CD14-positive monocyte (primary cell): Measurements from ENCODE around the gene GRM2. TPM values are rescaled to one million over a fixed set of nuclear protein-coding genes. Genes with fewer than 3 reads are reported as not detected.

Experiments used
- DNase-seq, 3 donors: peaks; one replicate each; pipeline ENCODE4 v3.0.0-alpha.2; 2011 to 2022
- H2AFZ ChIP-seq: 2 replicates; pipeline ENCODE4 v1.6.0; 2012; ENCODE audit warnings: mild to moderate bottlenecking, low read depth, low read length, inconsistent platforms; ENCODE audit not compliant: insufficient read depth, poor library complexity, severe bottlenecking
- H3K27ac ChIP-seq, 2 donors: 1 replicate in 1 of 2; 2 replicates in 1 of 2; pipeline ENCODE4 v1.5.1; 2012 to 2013; ENCODE audit warnings: low read length in 2 of 2, control low read depth in 1 of 2, inconsistent platforms in 1 of 2, low read depth in 1 of 2, mild to moderate bottlenecking in 1 of 2
- H3K27me3 ChIP-seq, 2 donors: one replicate each; pipeline versions ENCODE4 v1.6.0 to v1.6.1; 2011 to 2013; ENCODE audit warnings: low read length in 2 of 2; ENCODE audit not compliant: control insufficient read depth in 2 of 2, insufficient read depth in 2 of 2
- H3K36me3 ChIP-seq, 2 donors: replicated peaks in 1 of 2; 1 replicate in 1 of 2; 2 replicates in 1 of 2; pipeline versions ENCODE4 v1.5.1 to v1.6.1; 2012 to 2013; ENCODE audit warnings: low read length in 2 of 2, control low read depth in 1 of 2, inconsistent platforms in 1 of 2, mild to moderate bottlenecking in 1 of 2; ENCODE audit not compliant: insufficient read depth in 2 of 2, control insufficient read depth in 1 of 2
- H3K4me1 ChIP-seq, 2 donors: 1 replicate in 1 of 2; 2 replicates in 1 of 2; pipeline versions ENCODE4 v1.5.1 to v1.6.1; 2012 to 2013; ENCODE audit warnings: low read length in 2 of 2, control low read depth in 1 of 2, inconsistent platforms in 1 of 2, mild to moderate bottlenecking in 1 of 2, moderate library complexity in 1 of 2; ENCODE audit not compliant: insufficient read depth in 2 of 2, control insufficient read depth in 1 of 2
- H3K4me2 ChIP-seq: replicated peaks from 2 replicates; pipeline ENCODE3; 2012; ENCODE audit warnings: low read length, moderate library complexity, mild to moderate bottlenecking; ENCODE audit not compliant: poor library complexity, severe bottlenecking; ENCODE audit errors: extremely low read depth
- H3K4me3 ChIP-seq, 3 experiments: fragments of 200-600 bp in 1 of 3; sonication (generic) in 1 of 3; replicated peaks in 1 of 3; 1 replicate in 2 of 3; 2 replicates in 1 of 3; pipeline ENCODE4 v1.5.1; 2011 to 2013; ENCODE audit warnings: low read length in 3 of 3, mild to moderate bottlenecking in 3 of 3, control low read depth in 2 of 3, low read depth in 2 of 3, inconsistent platforms in 1 of 3, moderate library complexity in 1 of 3
- H3K79me2 ChIP-seq: 2 replicates; pipeline ENCODE4 v1.6.0; 2012; ENCODE audit warnings: mild to moderate bottlenecking, control low read depth, inconsistent platforms, low read length, moderate library complexity; ENCODE audit not compliant: insufficient read depth
- H3K9ac ChIP-seq: 2 replicates; pipeline ENCODE4 v1.6.0; 2017; ENCODE audit warnings: low read length, mild to moderate bottlenecking; ENCODE audit not compliant: insufficient read depth, poor library complexity, severe bottlenecking
- H3K9me3 ChIP-seq, 2 donors: replicated peaks in 1 of 2; 1 replicate in 1 of 2; 2 replicates in 1 of 2; pipeline versions ENCODE4 v1.5.1 to v1.6.1; 2012 to 2013; ENCODE audit warnings: low read length in 2 of 2, control low read depth in 1 of 2; ENCODE audit not compliant: control insufficient read depth in 1 of 2, insufficient read depth in 1 of 2
- H4K20me1 ChIP-seq: 2 replicates; pipeline ENCODE4 v1.6.0; 2012; ENCODE audit warnings: mild to moderate bottlenecking, low read length, control low read depth, moderate library complexity; ENCODE audit not compliant: insufficient read depth
- H3K27ac Mint-ChIP-seq, 7 donors: one replicate each; pipeline ENCODE4 v1.8.0; 2020; ENCODE audit warnings: mild to moderate bottlenecking in 7 of 7, mixed read lengths in 7 of 7, moderate library complexity in 6 of 7, inconsistent platforms in 2 of 7
- H3K27me3 Mint-ChIP-seq, 3 donors: one replicate each; pipeline ENCODE4 v1.8.0; 2021 to 2022; ENCODE audit warnings: low read depth in 3 of 3, mild to moderate bottlenecking in 3 of 3, mixed read lengths in 3 of 3, moderate library complexity in 3 of 3, inconsistent platforms in 1 of 3
- H3K36me3 Mint-ChIP-seq, 2 donors: one replicate each; pipeline ENCODE4 v1.8.0; 2020; ENCODE audit warnings: mixed read lengths in 2 of 2, inconsistent platforms in 1 of 2, mild to moderate bottlenecking in 1 of 2
- H3K4me1 Mint-ChIP-seq: one replicate; pipeline ENCODE4 v1.8.0; 2020; ENCODE audit warnings: mild to moderate bottlenecking, mixed read lengths
- H3K4me3 Mint-ChIP-seq, 2 donors: one replicate each; pipeline ENCODE4 v1.8.0; 2020; ENCODE audit warnings: mild to moderate bottlenecking in 2 of 2, mixed read lengths in 2 of 2, moderate library complexity in 1 of 2
- H3K9me3 Mint-ChIP-seq, 7 donors: one replicate each; pipeline ENCODE4 v1.8.0; 2020 to 2022; ENCODE audit warnings: mixed read lengths in 7 of 7, mild to moderate bottlenecking in 6 of 7, moderate library complexity in 6 of 7, inconsistent platforms in 2 of 7
- CTCF ChIP-seq: fragments of 200-600 bp; IDR thresholded peaks from one replicate; pipeline ENCODE4 v1.8.0; 2022; ENCODE audit warnings: antibody characterized with exemption, mild to moderate bottlenecking
- WGBS: methylation state at CpG from one replicate; pipeline ENCODE4 v1.1.5; 2013; ENCODE audit warnings: missing lambda C conversion rate; ENCODE audit not compliant: insufficient coverage; 5-methylcytosine and 5-hydroxymethylcytosine counted together
- intact Hi-C, 2 donors: fragments of 100-400 bp; cut with micrococcal nuclease; formaldehyde crosslinking; loops; one replicate each; pipeline versions ENCODE4 v1.15.0 to v1.15.1; 2023
- polyA plus RNA-seq, 3 donors: library from polyadenylated mRNA; depleted of rRNA in 1 of 3; unstranded in 2 of 3; stranded (reverse) in 1 of 3; fragments of 300-500 nt in 2 of 3; fragments of >200 nt in 1 of 3; fragmentation: Illumina TruSeq in 2 of 3; gene quantifications; 1 replicate in 2 of 3; 2 replicates in 1 of 3; pipeline ENCODE4 v1.2.3, GENCODE V29; 2012 to 2021

Gene GRM2
- polyA plus RNA-seq, 3 donors, result 0.72 TPM; not detected in 2

GRCh38 chr3:51704511-51704950 is 2.3 kb upstream of the GRM2 start:
- no peak overlapping the region for H3K27ac ChIP-seq
- peaks cover 23% of the 10 kb centered on the region for H4K20me1 ChIP-seq
- H3K79me2 ChIP-seq, result no peaks in the 10 kb centered on the region
- H3K9me3 ChIP-seq, result no peaks in the 10 kb centered on the region
- Mint-ChIP-seq H3K27me3 (peaks cover 7 to 17% (median 10%) of the 10 kb centered on the region in 3 donors), H3K9me3 (peaks cover 0 to 7% (median 0%) of the 10 kb centered on the region in 7 donors), H3K36me3 (peaks cover 55 to 68% of the 10 kb centered on the region in 2 donors), H3K4me3 (no peak overlapping the region), H3K27ac (peak overlapping the region in 1 of 7 donors; percentile 24), H3K4me1 (no peaks in the 10 kb centered on the region)
- 92% methylated on average over 4 of the region's 4 CpGs for WGBS
- no peak overlapping the region for H3K9ac ChIP-seq
- H3K4me2 ChIP-seq, result no peak overlapping the region
- H3K27me3 ChIP-seq, result peaks cover 0 to 8% of the 10 kb centered on the region in 2 donors
- H2AFZ ChIP-seq, result no peak overlapping the region
- H3K36me3 ChIP-seq, result peaks cover 60 to 66% of the 10 kb centered on the region in 2 donors
- intact Hi-C loops, result no loop called here
- H3K4me3 ChIP-seq, result no peak overlapping the region
- no peak for TF ChIP-seq CTCF
- no peak for DNase-seq
- H3K4me1 ChIP-seq, result no peaks in the 10 kb centered on the region

DNA sequence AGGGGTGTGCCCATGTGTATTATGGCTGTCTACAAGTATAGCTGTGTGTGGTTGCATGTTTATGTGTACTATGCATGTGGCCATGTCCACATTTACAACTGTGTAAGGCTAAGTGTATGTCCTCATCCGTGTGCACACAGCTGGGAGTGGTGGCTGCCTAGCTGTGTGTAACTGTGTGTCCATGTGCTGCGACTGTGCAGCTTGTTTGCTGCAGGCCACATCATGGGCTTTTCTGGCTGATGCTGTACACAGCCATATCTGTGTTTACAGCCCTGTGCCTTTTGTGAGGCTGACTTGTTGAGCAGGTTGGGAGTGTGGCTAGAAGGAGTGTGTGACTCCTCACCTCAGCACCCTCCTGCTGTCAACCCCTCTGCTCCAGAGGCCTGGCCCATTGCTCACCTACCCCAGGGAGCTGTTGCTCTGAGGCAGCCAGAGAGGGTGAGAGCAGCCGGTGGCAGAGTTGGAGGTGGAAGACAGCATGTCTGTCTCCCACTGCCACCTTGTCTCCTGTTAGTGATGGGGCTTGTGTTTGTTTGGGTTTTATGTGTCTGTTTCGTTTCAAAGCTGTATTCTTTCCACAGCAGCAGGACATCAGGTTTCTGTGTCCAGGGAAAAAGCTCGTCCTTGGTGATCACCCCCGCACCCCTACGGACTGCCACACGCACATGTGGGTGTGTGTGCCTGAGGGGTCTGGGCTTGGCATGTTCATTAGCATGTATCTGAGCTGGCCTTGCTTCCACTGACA is 1.4 kb upstream of the GRM2 start:
- peaks cover 46 to 58% of the 10 kb centered on the region in 2 donors for H3K36me3 Mint-ChIP-seq
- H3K4me1 Mint-ChIP-seq, result no peaks in the 10 kb centered on the region
- H3K9me3 Mint-ChIP-seq, result peaks cover 0 to 7% (median 0%) of the 10 kb centered on the region in 7 donors
- Histone ChIP-seq H3K9ac (no peak overlapping the region), H3K27ac (no peak overlapping the region), H3K79me2 (no peaks in the 10 kb centered on the region), H2AFZ (no peak overlapping the region), H3K36me3 (peaks cover 51 to 57% of the 10 kb centered on the region in 2 donors), H4K20me1 (peaks cover 23% of the 10 kb centered on the region), H3K4me3 (no peak overlapping the region), H3K4me2 (no peak overlapping the region), H3K27me3 (peaks cover 0 to 8% of the 10 kb centered on the region in 2 donors), H3K4me1 (no peaks in the 10 kb centered on the region), H3K9me3 (no peaks in the 10 kb centered on the region)
- WGBS, result 96% methylated on average over 7 of the region's 8 CpGs
- no peak overlapping the region for H3K4me3 Mint-ChIP-seq
- TF ChIP-seq CTCF, result no peak
- intact Hi-C loops, result no loop called here
- H3K27me3 Mint-ChIP-seq, result peaks cover 7 to 17% (median 11%) of the 10 kb centered on the region in 3 donors
- no peak for DNase-seq
- no peak overlapping the region for H3K27ac Mint-ChIP-seq
